Activated CD4-positive, alpha-beta T cell treated with anti-CD3 and anti-CD28 coated beads, Interleukin-2, Interleukin-6, amounts not matched to agents 100 ng/mL and 50 ng/mL, durations not matched to agents 16 hours and 8 hours (primary cell): ENCODE data around the gene ATG9B.
"Not testable (repeated sequence)": the region's sequence is repeated elsewhere in the genome, so short reads cannot be mapped to it uniquely, and the experiment has no call there.

Experiments
- DNase-seq: peaks from one replicate; pipeline ENCODE4 v3.0.0-alpha.2; 2020

ATG9B gene

DNA sequence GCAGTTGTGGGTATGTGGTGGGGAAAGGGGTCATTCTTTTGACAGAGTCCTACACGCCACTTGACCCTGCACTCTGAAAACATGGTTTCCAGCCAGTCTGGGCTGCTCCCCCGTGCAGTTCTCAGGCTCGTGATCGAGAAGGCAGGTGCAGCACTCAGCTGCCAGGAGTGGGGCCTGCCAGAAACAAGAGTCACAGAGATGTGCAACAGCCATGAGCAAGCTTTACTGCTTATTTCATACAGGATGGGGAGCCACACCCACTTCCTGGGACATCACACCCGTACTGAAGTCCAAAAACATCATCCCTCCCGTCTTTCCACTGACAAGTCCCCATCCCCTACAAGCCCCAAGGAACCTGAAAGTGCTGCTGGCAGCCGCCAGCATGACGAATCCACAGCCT lies 9.3 kb downstream of the ATG9B start:
- peak; percentile 45 for DNase-seq

DNA sequence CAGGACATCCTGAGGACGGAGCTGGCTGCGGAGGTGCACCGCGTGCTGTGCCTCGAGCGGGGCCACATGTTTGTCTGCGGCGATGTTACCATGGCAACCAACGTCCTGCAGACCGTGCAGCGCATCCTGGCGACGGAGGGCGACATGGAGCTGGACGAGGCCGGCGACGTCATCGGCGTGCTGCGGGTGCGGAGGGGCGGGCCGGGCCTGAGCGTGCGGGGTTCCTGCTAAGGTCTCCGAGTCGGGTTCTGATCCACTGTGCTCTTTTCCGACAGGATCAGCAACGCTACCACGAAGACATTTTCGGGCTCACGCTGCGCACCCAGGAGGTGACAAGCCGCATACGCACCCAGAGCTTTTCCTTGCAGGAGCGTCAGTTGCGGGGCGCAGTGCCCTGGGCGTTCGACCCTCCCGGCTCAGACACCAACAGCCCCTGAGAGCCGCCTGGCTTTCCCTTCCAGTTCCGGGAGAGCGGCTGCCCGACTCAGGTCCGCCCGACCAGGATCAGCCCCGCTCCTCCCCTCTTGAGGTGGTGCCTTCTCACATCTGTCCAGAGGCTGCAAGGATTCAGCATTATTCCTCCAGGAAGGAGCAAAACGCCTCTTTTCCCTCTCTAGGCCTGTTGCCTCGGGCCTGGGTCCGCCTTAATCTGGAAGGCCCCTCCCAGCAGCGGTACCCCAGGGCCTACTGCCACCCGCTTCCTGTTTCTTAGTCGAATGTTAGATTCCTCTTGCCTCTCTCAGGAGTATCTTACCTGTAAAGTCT lies 10.4 kb downstream of the ATG9B start:
- peak; percentile 94 for DNase-seq

GRCh38 chr7:151013356-151013732 lies 10.9 kb downstream of the ATG9B start:
- DNase-seq: no peak

GRCh38 chr7:151012911-151013347 lies 11.4 kb downstream of the ATG9B start:
- peak; percentile 27 for DNase-seq

GRCh38 chr7:151012031-151012692 lies 12.1 kb downstream of the ATG9B start:
- DNase-seq: no peak

- not testable (repeated sequence) for DNase-seq
Measured at GRCh38 chr7:151011616-151012015, 12.7 kb downstream of the ATG9B start.

DNA sequence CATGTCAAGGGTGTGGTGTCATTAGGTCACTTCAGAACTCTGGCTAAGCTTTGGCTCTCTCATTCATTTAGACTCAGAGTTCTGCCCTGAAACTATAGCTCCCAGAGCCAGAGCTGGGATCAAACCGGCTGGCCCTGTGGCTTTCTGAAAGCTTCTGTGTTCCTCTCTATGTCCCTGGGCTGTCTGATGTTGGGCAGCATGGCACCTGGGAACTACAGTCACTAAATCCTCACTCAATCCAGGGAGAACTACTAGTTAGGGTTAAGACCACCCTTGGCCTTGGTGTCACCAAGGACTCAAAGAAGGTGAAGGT lies 13.2 kb downstream of the ATG9B start:
- DNase-seq: no peak

DNA sequence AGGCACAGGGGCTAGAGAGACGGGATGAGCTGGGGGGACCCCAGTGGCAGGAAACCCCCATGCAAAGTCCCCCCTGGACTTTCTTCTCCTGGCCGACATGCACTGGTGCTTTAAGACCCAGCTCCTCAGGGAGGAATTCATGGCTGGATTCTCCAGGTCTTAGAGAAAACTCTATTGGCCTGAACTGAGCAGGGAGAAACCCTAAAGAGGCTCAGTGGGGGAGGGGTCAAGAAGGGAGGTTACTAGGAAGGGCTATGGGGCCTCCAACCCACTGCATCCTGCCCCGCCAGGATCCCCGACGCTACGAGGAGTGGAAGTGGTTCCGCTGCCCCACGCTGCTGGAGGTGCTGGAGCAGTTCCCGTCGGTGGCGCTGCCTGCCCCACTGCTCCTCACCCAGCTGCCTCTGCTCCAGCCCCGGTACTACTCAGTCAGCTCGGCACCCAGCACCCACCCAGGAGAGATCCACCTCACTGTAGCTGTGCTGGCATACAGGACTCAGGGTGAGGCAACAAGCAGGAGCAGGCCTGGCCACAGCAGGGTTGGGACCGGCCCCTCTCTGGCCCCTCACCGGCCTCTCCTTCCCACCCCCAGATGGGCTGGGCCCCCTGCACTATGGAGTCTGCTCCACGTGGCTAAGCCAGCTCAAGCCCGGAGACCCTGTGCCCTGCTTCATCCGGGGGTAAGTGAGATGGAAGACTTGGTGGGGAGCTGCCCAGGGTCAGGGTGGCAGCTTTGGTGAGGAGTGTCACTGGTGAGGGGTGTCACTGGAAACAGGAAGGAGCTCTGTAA lies 13.8 kb downstream of the ATG9B start:
- peak; percentile 61 for DNase-seq

DNA sequence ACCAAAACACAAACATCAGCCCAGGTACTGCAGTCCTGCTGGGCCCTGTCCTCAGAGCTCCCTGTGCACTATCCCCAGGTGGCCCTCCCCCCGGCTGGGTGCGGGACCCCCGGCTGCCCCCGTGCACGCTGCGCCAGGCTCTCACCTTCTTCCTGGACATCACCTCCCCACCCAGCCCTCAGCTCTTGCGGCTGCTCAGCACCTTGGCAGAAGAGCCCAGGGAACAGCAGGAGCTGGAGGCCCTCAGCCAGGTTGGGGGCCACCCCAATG lies 14.3 kb downstream of the ATG9B start:
- DNase-seq: no peak

DNA sequence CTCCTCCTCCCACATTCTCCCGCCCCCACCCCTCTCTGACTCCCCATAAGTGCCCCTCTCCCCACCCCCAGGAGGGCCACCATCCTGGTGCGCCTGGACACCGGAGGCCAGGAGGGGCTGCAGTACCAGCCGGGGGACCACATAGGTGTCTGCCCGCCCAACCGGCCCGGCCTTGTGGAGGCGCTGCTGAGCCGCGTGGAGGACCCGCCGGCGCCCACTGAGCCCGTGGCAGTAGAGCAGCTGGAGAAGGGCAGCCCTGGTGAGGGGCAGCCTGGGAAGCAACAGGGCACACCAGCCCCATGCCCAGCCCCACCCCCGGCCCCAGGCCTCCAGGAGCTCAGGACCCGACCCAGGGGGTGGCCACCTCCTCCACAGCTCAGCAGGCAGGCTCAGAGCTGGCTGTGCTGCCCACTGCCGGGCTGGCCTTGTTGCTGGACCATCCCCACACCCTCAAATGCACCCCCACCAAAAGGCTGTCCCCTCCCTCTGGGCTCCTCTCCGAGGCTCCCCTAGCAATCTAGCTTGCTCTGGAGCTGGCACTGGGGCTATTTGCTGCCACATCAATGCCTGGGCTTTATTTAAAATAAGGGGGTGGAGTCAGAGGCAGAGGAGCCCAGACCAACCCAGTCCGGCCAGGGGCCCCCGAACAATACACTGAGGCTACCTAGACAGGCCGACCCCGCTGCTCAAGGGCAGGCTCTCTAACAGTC lies 14.8 kb downstream of the ATG9B start:
- DNase-seq: peak; percentile 38

DNA sequence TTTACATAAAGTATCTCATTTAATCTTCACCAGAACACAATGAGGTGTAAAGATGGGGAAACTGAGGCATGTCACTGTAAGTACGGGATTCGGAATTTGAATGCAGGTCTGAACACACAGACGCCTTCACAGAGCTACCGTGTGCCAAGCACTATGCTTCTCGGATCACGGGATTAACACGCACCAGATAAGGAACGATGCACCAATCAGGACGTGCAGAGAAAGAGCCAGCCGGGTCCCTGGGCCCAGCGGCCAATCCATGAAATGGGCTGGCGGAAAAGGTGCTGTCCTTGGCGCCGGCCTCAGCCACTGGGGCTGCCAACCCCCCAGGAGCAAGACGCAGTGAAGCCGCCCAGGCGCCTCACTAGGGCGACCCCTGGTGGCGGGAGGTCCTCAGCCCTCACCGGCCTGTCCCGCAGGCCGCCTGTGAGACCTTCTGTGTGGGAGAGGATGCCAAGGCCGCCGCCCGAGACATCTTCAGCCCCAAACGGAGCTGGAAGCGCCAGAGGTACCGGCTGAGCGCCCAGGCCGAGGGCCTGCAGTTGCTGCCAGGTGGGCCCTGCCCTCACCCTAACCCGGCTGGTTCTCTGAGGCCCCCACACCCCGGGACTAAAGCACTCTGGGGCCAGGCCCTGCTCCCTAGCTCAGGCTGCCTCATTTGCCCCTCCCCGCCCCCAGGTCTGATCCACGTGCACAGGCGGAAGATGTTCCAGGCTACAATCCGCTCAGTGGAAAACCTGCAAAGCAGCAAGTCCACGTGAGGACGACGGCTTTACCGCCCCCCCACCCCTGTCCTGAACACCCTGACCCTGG lies 15.6 kb downstream of the ATG9B start:
- DNase-seq: peak; percentile 95

DNA sequence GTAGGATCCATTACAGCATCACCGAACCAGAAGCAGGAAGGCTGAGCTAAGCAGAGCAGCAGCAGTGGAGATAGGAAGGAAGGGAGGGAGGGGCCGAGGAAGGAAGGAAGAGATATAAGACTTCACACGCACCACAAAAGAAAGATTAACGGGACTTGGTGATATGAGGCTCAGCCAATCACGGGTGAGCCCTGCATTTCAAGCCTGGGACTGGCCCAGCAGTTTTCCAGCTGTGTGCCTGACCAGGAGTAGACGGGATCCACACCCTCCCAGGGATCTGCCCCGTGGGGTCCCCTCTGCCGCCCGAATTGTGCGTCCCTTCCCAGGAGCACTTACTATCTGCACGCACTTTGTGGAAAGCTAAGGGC lies 16.2 kb downstream of the ATG9B start:
- peak; percentile 64 for DNase-seq

DNA sequence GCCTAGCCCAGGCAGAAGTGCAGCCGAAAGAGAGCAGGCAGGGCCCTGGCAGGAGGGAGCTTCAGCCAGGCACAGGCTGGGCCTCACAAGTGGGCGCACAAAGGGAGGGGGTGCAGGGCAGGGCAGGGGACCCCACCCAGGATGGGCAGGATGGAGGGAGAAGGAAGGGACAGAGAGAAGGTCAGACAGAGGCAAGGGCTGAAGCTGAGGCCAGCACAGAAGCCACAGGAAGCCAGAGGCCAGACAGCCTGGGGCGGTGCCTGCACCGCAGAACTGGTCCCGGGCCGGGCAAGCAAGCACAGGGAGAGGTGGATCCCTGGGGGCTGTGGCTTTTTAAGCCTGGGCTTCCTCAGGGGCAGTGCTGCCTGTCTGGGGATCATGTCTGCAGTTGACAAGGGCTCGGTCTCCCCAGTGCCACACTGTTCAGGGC lies 16.8 kb downstream of the ATG9B start:
- DNase-seq: no peak

DNA sequence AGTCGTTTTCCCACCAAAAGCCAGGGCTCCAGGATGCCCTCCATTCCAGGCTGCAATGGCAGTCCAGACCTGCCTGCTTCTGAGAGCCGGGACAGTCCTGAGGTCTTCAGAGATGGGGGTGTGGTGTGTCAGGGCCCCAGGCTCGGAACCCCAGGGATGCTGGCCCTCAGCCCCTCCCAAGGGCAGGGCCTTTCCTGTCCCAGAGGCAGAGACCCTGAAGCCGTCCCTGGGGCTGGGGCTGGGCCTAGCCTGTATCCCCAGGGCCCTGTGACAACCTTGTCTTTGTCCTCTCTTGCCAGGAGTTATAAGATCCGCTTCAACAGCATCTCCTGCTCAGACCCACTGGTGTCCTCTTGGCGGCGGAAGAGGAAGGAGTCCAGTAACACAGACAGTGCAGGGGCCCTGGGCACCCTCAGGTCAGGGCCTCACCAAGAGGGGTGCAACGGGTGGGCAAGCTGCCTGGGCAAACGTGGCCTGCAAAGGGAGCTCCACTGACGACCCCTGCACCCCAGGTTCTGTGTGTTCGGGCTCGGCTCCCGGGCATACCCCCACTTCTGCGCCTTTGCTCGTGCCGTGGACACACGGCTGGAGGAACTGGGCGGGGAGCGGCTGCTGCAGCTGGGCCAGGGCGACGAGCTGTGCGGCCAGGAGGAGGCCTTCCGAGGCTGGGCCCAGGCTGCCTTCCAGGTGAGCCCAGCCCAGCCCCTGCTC lies 17.5 kb downstream of the ATG9B start:
- DNase-seq: no peak

- DNase-seq: no peak
Measured at GRCh38 chr7:151005566-151005965, 18.7 kb downstream of the ATG9B start.

GRCh38 chr7:151003572-151003971 lies 20.7 kb downstream of the ATG9B start:
- DNase-seq: no peak

DNA sequence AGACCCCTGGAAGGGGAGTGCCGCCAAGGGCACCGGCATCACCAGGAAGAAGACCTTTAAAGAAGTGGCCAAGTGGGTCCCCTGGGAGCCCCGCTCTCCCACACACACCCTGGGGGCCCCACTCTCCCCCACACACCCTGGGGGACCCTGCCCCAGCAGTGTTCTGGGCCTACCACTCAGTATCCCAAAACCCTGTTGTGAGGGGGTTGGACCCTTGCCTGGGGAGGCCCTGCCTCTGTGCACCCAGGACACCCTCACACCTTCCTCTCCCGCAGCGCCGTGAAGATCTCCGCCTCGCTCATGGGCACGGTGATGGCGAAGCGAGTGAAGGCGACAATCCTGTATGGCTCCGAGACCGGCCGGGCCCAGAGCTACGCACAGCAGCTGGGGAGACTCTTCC lies 22.7 kb downstream of the ATG9B start:
- DNase-seq: no peak

DNA sequence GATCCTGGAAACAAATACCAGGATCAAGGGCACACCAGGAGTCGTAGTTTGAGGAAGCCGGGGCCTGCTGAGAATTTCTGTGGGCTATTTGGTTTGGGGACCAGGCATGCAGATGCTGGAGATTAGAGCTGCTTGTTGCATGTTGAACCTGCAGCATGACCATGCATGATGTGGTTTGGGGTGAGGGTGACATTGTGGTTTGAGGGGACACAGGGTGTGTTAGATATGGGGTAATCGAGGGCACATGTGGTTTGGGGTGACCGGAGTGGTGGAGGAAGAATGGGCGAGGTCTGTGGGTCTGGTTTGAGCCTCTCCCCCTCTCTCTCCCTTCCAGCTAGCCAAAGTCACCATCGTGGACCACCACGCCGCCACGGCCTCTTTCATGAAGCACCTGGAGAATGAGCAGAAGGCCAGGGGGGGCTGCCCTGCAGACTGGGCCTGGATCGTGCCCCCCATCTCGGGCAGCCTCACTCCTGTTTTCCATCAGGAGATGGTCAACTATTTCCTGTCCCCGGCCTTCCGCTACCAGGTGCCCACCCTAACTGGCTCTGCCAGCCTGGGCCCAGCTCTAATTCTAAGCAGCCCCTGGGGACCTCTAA lies 23.3 kb downstream of the ATG9B start:
- no peak for DNase-seq

DNA sequence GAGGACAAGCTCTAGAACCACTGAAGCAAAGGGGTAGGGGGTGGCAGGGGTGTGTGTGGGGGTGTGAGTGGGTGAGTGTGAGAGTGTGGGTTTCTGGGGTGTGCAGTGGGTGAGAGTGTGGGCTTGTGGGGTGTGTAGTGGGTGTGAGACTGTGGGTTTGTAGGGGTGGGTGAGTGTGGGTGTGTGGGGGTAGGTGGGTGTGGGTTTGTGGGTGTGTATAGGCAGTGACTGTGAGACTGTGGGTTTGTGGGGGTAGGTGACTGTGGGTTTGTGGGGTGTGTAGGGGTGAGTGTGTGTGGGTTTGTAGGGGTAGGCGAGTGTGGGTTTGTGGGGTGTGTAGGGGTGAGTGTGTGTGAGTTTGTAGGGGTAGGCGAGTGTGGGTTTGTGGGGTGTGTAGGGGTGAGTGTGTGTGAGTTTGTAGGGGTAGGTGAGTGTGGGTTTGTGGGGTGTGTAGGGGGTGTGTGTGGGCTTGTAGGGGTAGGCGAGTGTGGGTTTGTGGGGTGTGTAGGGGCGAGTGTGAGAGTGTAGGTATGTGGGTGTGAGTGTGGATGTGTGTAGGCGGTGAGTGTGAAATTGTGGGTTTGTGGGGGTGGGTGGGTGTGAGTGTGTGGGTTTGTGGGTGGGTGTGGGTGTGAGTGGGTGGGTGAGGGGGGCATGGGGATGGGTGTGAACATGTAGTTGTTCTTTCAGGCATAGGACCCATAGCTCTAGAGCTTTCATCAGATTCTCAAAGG lies 24.6 kb downstream of the ATG9B start:
- DNase-seq: no peak

DNA sequence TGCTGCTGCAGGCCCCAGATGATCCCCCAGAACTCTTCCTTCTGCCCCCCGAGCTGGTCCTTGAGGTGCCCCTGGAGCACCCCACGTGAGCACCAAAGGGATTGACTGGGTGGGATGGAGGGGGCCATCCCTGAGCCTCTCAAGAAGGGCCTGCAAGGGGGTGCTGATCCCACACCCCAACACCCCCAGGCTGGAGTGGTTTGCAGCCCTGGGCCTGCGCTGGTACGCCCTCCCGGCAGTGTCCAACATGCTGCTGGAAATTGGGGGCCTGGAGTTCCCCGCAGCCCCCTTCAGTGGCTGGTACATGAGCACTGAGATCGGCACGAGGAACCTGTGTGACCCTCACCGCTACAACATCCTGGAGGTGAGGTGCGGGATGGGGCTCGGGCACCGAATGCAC lies 25.3 kb downstream of the ATG9B start:
- DNase-seq: no peak

DNA sequence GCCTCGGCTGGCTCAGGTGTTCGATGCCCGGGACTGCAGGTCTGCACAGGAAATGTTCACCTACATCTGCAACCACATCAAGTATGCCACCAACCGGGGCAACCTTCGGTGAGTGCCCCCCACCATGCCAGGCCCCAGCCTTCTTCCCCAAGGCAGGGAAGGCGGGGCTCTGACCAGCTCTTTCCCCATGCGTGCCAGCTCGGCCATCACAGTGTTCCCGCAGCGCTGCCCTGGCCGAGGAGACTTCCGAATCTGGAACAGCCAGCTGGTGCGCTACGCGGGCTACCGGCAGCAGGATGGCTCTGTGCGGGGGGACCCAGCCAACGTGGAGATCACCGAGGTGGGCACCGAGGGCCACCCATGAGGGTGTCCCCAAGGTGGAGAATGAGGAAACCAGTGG lies 26.0 kb downstream of the ATG9B start:
- DNase-seq: no peak
